Dermis blood vessel endothelial cell (primary cell): Measurements from ENCODE around the gene VPS13C. TPM values are rescaled to one million over a fixed set of nuclear protein-coding genes. Genes with fewer than 3 reads are reported as not detected.
"Not testable (repeated sequence)": the region's sequence is repeated elsewhere in the genome, so short reads cannot be mapped to it uniquely, and the experiment has no call there.

Experiments used
- DNase-seq: peaks from one replicate; pipeline ENCODE4 v3.0.0; 2010
- total RNA-seq: library from RNA; depleted of rRNA; stranded (reverse); fragments of >200 nt; gene quantifications from 2 replicates; pipeline ENCODE4 v1.2.3, GENCODE V29; 2014

Gene VPS13C
- total RNA-seq, 1 donor from 2014 or later = 135 TPM

- no peak for DNase-seq
Observed at GRCh38 chr15:62069551-62069950, 9.3 kb upstream of the VPS13C start.

- no peak for DNase-seq
Observed at GRCh38 chr15:62068810-62069167, 8.5 kb upstream of the VPS13C start.

DNA sequence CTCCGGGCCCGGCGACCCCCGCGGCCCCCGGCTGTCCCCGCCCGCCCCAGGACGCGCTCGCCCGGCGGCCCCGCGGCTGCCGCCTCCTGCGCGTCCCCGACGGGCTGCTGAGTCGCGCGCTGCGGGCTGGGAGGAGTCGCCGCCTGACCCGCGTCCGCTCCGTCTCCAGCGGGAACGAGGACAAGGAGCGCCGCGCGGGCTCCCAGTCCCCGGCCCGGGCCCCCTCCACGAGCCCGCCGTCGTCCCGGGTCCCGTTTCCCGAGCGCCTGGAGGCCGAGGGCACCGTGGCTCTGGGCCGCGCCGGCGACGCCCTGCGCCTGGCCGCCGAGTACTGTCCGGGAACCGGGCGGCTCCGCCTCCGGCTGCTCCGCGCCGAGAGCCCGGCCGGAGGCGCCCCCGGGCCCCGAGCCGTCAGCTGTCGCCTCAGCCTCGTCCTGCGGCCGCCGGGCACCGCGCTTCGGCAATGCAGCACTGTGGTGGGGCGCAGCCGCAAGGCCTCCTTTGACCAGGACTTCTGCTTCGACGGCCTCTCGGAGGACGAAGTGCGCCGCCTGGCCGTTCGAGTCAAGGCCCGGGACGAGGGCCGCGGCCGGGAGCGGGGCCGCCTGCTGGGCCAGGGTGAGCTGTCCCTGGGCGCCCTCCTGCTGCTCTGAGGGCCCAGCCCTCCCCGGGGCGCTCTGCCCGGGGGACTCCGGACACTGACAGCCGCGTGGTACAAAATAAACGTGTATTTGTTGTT, 8.0 kb upstream of the VPS13C start:
- DNase-seq = peak; percentile 70

DNA sequence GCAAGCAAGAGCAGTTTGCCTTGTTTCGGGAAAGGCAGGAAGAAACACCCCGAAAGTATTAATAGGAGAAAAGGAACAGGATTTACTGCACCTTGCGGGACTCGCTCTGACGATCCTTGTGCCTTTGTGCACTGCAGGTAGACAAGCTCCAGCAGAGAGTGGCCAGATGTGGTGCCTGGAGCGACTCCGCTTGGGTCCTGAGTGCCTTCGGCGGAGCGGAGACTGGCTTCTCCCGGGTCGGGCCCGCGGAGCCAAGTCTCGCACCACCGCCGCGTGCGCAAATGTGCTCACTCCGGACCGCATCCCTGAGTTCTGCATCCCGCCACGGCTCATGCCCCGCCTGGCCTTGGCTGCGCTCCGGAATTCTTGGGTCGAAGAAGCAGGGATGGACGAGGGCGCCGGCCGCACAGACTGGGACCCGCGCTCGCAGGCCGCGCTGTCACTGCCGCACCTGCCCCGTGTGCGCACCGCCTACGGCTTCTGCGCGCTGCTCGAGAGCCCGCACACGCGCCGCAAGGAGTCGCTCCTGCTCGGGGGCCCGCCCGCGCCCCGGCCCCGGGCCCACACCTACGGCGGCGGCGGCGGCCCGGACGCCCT, 7.3 kb upstream of the VPS13C start:
- DNase-seq = peak; percentile 45

GRCh38 chr15:62066663-62067447, 6.6 kb upstream of the VPS13C start, which contains the start of gene C2CD4A:
Gene C2CD4A (plus strand): TSS chr15:62066977. CDS start chr15:62067614, 637 bp downstream.
- peak; percentile 82 for DNase-seq

DNA sequence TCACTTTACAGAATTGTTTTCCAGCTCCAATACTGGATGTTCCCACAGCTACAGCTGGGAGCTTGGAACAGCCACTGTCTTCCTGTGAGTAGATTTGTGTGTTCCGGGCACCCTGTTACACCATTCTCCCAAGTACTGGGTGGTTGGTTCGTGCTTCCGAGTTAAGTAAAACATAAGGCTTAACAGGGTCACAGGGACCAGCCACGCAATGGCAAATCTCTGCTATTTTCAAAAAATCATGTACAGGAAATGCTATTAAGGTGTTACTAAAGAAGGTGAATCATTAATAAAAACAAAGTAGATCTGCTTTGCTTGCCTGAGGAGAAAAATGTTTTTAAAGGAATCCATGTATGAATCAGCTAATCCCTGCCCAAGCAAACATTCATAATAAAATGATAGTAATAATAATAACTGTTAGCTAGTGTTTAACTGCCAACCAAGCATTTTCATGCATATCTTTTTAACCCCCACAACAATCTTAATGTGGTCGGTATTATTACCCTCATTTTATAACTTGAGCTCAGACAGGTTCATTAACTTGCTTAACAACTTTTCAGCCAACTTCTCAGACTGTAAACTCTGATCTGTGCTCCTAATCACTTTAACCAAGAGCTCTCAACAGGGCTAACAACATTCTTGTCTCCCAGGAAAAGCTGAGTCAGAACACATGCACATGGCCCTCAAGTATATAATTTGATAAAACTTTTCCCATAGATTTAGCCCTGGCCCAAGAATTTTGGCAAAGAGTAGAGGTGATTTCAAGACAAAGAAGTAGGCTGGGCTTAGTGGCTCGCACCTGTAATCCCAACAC, 3.8 kb upstream of the VPS13C start:
- DNase-seq = peak; percentile 78

- no peak for DNase-seq
Observed at GRCh38 chr15:62060896-62061280, 641 bp upstream of the VPS13C start.

GRCh38 chr15:62059816-62060112, 483 bp downstream of the VPS13C start:
- DNase-seq = peak; percentile 58

DNA sequence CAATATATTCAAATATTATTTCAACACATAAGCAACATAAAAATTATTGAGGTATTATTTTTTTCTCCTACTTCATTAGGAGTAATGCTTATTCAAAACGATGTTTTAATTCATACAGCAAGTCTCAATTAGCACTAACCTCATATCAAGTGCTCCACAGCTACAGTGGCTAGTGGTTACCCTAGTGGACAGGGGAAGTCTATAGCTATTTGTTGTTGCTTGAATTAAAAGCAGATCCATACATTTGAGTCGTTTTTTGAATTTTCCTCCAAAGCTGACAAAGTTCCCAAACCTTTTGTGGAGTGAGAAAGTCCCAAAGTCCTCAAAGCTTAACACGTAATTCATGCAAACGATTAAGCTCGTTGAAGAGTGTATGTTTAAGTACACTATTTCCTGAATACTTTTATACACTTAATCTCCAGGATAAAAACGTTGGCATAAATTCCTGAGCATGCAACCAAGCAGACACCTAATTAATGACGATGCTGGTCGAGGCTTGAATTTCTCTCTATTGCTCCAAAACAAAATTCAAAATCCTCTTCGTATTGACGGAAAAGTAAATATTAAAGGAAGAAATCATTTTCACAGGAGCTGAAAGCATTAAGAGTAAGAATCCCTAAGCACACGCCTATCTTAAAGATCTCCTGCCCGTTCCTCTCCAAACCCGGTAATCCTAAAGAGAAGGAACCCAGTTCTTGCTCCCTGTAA, 985 bp downstream of the VPS13C start:
- peak; percentile 47 for DNase-seq

GRCh38 chr15:62058327-62059028, 1.8 kb downstream of the VPS13C start:
- no peak for DNase-seq

GRCh38 chr15:62057341-62057980, 2.8 kb downstream of the VPS13C start:
- DNase-seq = no peak

GRCh38 chr15:62054979-62055378, 5.3 kb downstream of the VPS13C start:
- DNase-seq = no peak

DNA sequence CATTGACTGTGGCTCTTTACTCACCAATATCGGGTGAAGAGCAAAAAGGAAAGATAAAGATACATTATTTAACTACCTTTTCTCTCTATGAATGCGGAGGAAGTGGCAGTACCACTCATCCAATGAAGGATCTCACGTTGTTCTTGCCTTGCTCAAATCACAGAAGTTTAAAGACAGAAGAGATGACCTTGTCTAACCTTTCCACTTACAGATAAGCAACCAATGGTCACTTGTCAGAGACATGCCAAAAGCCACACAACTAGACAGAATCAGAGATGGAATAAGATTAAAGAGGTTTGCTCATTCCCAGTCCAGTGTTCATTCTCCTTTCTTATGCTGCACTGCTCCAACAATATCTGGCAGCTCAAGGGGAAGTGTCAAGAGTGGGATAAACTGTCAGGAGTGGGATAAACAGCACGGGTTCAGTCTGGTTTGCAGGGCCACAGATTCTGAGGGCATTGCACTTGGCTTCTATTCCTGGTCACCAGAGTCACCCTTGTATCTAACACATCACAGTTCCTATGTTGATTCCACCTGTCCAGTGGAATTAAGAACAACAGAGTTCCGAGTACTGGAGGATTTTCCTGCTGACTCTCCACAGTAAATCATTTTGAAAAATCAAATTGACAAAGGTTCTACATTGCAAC, 6.7 kb downstream of the VPS13C start:
- DNase-seq = no peak

DNA sequence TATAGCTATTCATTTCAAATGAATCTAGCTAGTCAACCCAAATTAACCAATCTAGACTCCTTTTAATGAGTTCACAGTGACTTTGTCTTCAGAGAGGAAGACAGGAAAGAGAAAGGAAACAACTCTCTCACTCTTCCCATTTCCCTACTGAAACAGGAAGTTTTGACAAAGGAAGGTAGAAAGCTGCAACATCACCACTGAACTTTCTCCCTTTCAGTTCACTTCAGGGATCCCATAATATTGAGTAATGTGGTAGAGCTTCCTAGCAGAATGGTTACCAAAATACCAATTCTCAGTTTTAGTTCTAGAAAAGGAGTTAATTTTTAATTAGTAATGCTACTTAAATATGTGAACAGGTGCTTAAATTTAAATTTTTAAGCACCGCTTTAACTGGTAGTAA, 7.5 kb downstream of the VPS13C start:
- no peak for DNase-seq

DNA sequence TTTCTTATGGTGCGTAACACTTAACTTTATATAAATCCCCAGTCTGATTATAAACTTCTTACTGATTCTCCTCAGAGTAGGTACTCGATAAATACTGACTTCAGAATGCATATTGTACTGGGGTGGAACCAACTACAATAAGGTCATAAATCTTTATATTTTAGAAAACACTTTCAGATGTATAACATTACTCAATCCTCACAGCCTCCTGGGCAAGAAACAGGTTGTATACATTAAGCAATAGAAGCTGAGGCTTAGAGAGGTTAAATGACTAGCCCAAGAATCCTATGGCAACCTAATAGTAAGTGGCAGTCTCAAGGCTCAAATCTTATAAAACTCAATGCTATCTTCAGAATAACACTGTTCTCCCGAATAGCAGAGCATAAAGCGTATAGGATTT, 9.1 kb downstream of the VPS13C start:
- DNase-seq = no peak

DNA sequence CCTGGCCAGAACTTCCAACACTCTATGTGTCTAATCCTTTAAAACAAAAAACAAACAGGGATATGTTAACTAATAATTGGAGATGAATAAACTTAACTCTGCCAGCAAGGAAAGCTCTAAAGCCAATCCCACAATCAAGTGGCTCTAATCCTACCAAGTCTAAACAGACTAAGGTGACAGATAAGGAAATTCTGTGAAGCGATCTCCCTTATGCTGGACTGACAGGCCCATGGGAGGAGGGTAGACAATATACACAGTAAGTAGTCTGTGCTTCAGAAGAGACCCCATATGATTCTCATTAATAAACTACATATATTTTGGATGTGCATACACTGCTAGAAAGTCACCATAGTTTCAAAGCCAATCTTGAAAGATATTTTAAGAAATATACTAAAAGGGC, 10.1 kb downstream of the VPS13C start:
- DNase-seq = no peak

DNA sequence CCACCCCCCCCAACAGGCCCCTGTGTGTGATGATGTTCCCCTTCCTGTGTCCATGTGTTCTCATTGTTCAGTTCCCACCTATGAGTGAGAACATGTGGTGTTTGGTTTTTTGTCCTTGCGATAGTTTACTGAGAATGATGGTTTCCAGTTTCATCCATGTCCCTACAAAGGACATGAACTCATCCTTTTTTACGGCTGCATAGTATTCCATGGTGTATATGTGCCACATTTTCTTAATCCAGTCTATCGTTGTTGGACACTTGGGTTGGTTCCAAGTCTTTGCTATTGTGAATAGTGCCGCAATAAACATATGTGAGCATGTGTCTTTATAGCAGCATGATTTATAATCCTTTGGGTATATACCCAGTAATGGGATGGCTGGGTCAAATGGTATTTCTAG, 12.0 kb downstream of the VPS13C start:
- DNase-seq = not testable (repeated sequence)

GRCh38 chr15:62047282-62047827, 12.9 kb downstream of the VPS13C start:
- no peak for DNase-seq

DNA sequence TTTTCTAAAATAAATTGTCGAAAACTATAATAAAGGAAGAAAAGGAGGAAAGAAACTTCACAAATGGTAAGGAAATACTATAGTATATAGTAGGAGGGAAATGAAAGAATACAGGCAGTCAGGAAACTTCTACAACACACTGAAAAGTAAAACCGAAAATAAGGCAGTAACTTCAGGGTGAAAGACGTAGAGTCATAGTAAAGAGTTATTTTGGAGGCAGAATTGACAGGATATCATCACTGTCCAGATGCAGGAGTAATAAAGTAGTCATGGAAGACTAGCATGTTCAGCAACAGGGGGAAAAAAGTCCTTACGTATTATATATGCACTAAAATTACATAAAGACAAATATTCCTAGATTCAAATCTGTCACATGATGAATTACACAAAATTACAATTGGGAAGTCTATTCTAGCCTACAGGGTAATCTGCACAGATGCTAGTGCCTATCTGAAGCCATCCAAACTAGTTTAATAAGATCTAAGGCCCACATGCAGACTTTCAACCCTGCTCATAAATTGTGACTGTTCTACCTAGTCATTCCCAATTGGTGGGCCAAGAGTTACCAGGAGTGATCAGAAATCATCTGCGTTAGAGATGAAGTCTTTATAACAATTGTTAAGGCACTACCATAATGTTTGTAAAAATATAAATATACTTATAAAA, 14.0 kb downstream of the VPS13C start:
- DNase-seq = no peak
